ENCODE results near the gene CALML6. TPM values are rescaled to one million over a fixed set of nuclear protein-coding genes. Genes with fewer than 3 reads are reported as not detected.
"Not testable (repeated sequence)": the region's sequence is repeated elsewhere in the genome, so short reads cannot be mapped to it uniquely, and the experiment has no call there.

Gene CALML6
- total RNA-seq, 1 donor from 2014 or later: not detected

DNA sequence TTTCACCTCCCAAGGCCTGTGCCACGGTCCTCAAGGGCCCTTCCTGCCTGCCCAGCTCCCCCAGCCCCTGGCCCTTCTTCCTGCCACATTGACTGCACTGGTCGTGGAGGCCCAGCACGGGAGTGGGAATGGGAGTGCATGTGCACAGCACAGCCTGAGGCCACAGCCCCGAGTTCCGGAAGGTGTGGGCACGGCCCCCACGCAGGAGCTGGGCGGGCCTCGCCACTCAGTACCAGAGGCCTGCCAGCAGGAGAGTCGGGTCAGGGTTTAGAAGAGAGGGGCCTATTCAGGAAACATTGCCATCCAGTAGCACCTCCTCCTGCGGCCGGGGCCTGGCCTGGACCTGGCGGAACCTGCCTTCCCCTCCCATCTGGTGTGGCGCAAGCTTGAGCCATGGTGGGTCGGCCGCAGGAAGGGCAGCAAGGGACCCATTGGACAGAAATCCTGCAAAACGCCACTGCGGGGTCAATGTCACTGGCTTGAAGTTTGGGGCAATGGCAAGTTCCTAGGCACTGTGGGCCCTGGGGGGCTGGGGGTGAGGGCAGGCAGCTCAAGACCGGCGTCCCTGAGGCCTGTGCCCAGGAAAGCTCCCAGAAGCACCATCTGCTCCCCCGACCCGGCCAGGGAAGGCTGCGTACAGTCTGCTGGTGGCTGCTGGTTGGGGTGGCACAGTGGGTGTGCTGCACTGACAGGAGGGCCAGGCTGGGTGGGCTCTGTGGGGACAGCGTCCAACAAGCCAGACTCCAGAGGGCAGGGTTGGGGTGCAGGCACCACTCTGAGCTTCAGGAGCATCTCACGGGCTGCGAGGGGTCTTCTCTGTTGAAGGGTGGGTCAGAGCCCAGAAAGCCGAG is 5.8 kb downstream of the CALML6 start:
- ATAC-seq (no peak), DNase-seq (ENCODE audit: missing footprints) (peak; percentile 55)
- intact Hi-C loops (cut with DNase I): no loop called here

DNA sequence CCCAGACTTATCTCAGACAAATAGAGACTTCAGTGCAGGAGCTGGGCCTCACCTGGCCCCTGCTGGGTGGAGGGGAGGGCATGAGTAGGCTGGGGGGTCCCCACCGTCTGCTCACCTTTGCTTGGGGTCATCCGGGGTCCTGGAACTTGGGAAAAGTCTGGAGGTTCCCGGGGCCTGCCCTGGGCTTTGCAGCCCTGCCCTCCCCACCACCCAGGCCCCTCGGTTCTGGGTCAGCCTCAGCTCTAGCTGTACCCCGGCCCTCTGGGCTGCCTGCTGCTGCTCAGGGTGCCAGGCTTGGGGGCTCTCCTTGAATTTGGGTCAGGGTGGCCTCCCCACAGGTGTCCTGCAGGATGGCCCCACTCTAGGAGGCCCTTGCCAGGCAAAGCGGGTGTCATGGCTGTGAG is 6.4 kb downstream of the CALML6 start:
- DNase-seq (ENCODE audit: missing footprints) (no peak), ATAC-seq (no peak)
- intact Hi-C loops (cut with DNase I): no loop called here

- no peak for ATAC-seq
- intact Hi-C loops (cut with DNase I): no loop called here
- DNase-seq (ENCODE audit: missing footprints): peak; percentile 57
Observed at GRCh38 chr1:1921901-1922701, 7.0 kb downstream of the CALML6 start.

GRCh38 chr1:1922702-1922955 is 7.6 kb downstream of the CALML6 start:
- DNase-seq (ENCODE audit: missing footprints): no peak
- ATAC-seq: no peak
- intact Hi-C loops (cut with DNase I): no loop called here

DNA sequence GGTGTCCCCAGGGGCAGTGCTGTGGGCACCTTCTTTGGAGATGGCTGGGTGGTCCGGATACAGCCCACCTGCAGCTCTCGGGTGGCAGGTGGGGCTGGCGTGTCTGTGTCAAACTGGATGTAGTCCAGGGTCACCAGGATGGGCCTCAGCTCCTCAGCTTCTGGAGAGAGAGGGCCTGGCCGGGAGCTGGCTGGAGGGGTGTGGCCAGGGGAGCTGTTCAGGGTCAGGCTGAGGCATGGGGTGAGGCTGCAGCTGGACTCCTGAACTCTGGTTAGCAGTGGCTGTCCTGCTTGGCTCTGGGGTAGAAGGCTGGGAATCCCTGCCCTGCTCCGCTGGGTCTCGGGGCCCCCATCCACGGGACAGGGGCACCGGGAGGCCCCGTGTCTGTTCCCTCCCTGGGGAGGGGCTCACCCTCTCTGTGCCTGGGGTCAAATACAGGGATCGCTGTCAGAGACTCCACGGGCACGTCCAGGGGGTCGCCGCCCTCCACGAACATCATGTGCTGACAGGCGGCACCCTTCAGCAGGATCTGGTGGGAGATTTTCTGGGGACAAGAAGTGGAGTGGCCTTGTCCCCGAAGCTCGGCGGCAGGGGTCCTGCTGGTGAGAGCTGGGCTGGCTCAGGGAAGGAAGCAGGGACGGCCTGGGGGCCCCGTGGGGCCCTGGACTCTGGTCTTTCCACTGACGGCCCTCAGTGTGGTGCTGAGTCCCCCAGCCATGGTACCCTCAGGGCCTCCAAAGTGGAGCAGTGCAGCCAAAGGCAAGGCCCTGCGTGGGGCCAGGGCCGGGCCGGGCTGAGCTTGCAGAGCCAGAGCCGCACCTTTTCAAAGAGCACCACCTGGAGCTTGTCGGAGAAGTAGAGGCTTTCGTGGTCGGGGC is 8.1 kb downstream of the CALML6 start:
- peak; percentile 53 for DNase-seq (ENCODE audit: missing footprints)
- intact Hi-C loops (cut with DNase I): no loop called here
- ATAC-seq: no peak

- intact Hi-C loops (cut with DNase I): no loop called here
- ATAC-seq: no peak
- no peak for DNase-seq (ENCODE audit: missing footprints)
Observed at GRCh38 chr1:1924386-1924785, 9.3 kb downstream of the CALML6 start.

GRCh38 chr1:1924849-1925248 is 9.8 kb downstream of the CALML6 start:
- no peak for DNase-seq (ENCODE audit: missing footprints)
- ATAC-seq: no peak
- intact Hi-C loops (cut with DNase I): no loop called here

DNA sequence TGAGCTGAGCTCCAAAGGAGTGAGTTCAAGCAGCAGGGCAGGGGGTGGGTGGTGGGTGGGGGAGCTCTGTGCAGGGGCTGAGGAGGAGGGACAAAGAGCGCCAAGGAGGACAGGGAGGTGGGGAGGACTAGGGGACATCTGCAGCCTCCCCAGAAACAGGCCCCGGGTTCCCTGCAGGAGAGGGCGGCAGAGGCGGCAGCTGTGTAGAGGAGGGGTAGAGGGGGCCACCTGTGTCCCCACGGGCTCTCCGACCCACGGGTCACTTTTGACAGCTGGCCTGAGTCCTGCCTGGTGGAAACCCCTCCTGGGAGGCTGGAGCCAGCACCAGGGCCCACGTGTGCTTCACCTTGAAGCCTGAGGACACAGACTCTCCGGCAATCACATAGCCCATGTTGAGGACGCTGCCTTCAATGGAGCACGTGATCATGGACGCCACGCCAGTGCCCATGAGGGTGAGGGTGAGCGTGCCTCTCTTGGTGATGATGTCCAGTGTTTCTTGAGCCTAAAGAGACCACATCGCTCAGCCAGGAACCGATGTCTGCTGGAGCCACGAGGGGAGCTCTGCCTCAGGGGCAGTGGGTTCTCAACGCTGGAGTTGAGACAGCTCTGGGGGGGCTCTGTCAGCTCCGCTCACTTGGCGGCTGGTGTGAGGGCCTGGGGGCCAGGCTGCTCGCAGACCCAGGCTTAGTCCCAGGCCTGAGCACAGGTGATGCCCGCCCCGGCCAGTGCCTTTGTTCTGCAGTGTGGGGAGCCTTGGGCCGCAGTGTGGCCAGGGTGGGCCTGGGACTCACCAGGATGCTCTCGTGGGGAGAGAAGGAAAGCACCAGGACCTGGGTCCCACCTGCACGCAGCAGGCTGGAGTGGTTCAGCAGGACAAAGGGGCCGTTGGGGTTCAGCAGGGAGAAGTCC is 10.6 kb downstream of the CALML6 start:
- intact Hi-C loops (cut with DNase I): no loop called here
- DNase-seq (ENCODE audit: missing footprints): no peak
- ATAC-seq: no peak

GRCh38 chr1:1926346-1926811 is 11.3 kb downstream of the CALML6 start:
- intact Hi-C loops (cut with DNase I): no loop called here
- ATAC-seq: no peak
- DNase-seq (ENCODE audit: missing footprints): peak; percentile 66

- DNase-seq (ENCODE audit: missing footprints): peak; percentile 35
- ATAC-seq: no peak
- intact Hi-C loops (cut with DNase I): no loop called here
Observed at GRCh38 chr1:1926886-1927660, 12.0 kb downstream of the CALML6 start.

GRCh38 chr1:1927751-1928150 is 12.7 kb downstream of the CALML6 start:
- intact Hi-C loops (cut with DNase I): no loop called here
- DNase-seq (ENCODE audit: missing footprints) (peak; percentile 48), ATAC-seq (peak; percentile 34)

- ATAC-seq (peak; percentile 47), DNase-seq (ENCODE audit: missing footprints) (peak; percentile 67)
- intact Hi-C loops (cut with DNase I): no loop called here
Observed at GRCh38 chr1:1928231-1929101, 13.4 kb downstream of the CALML6 start.

DNA sequence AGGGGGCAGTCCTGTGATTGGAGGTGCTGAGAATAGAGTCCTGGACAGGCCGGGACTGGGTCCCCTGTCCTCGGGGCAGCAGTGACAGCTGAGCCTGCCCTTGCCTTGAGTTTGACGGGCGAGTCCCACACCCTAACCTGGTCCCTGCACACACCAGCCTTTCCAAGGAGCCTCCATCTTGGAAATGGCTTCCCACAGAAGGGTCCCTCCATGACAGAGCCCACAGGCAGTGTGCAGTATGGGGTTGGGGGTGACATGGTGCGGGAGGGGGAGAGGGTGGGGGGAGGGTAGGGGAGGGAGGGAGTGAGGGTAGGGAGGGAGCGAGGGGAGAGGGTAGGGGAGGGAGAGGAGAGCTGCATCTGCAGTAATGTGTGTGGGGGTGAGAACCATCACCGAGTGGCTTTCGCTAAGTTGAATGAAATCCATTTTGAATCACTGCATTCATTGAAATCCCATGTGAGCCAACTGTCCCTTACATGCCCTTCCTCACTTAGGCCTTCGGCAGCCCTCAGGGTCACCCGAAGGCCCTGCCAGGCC is 14.1 kb downstream of the CALML6 start:
- DNase-seq (ENCODE audit: missing footprints): peak; percentile 53
- intact Hi-C loops (cut with DNase I): no loop called here
- ATAC-seq: peak; percentile 7

DNA sequence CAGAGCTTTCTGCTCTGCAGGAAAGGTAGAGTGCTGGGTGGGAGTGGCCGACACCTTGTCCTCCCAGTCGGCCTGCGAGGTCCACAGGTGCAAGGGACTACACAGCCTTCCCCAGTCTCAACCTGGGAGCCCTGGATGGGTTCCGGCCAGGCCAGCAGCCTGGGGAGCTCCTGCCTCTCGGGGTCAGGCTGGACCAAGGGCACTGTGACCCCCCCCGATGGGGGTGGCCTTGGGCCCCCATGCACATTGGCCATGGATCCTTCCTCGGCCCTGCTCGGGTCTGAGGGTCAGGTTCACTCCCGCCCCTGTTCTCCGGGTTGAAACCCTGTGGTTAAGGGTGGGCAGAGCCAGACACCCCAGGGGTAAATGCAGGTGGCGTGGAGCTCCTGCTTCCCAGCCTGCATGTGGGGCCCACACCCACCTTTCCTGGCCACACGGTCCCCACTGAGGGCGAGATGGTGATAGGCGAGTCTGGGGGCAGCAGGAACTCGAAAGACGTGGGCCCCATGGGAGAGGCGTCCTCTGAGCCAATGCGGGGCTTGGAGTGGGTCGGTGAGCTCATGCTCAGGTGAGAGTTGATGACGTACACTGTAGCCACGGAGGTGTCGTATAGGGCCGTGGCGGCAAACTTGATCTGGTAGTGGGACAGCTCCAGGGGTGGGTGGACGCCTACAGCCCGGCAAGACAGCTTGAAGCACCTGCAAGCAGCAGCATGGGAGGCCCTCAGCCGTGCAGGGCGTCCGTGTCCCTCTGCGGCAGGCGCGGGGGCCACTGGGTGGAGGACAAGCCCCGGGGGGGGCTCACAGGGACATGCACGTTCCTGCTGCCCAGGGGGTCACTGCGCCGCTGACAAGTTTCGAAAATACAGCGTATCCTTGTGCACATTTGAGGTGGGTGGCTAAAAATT is 14.8 kb downstream of the CALML6 start:
- no peak for ATAC-seq
- DNase-seq (ENCODE audit: missing footprints): peak; percentile 52
- intact Hi-C loops (cut with DNase I): no loop called here

DNA sequence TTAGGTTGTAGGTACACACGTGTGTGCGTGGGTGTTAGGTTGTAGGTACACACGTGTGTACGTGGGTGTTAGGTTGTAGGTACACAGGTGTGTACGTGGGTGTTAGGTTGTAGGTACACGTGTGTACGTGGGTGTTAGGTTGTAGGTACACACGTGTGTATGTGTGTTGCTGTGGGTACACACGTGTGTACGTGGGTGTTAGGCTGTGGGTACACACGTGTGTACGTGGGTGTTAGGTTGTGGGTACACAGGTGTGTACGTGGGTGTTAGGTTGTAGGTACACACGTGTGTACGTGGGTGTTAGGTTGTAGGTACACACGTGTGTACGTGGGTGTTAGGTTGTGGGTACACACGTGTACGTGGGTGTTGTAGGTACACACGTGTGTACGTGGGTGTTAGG is 19.8 kb downstream of the CALML6 start:
- intact Hi-C loops (cut with DNase I); ATAC-seq: not testable (repeated sequence)
- DNase-seq (ENCODE audit: missing footprints): peak; percentile 2

All from Right ventricle myocardium inferior (tissue), 1 donor.